Breast epithelium (tissue), 4 donors: ENCODE measurements around the gene KIF5B. TPM values are rescaled to one million over a fixed set of nuclear protein-coding genes. Genes with fewer than 3 reads are reported as not detected.
"Not testable (repeated sequence)": the region's sequence is repeated elsewhere in the genome, so short reads cannot be mapped to it uniquely, and the experiment has no call there.

Source experiments
- DNase-seq, 2 donors: peaks; one replicate each; pipeline ENCODE4 v3.0.0-alpha.2; 2019; ENCODE audit warnings: low spot score in 2 of 2
- H3K27ac ChIP-seq, 2 donors: fragments of 200-600 bp; sonication (generic) in 1 of 2; one replicate each; pipeline ENCODE4 v1.5.1; 2016 to 2019; ENCODE audit warnings: mild to moderate bottlenecking in 1 of 2
- H3K27me3 ChIP-seq, 2 donors: fragments of 200-600 bp; sonication (generic) in 1 of 2; one replicate each; pipeline versions ENCODE4 v1.5.1 to v1.6.0; 2017 to 2019; ENCODE audit warnings: control low read depth in 1 of 2, mild to moderate bottlenecking in 1 of 2
- H3K36me3 ChIP-seq: fragments of 200-600 bp; one replicate; pipeline ENCODE4 v1.5.1; 2019
- H3K4me1 ChIP-seq, 2 donors: fragments of 200-600 bp; sonication (generic); one replicate each; pipeline ENCODE4 v1.5.1; 2016 to 2019; ENCODE audit warnings: control low read depth in 1 of 2
- H3K4me3 ChIP-seq, 3 donors: fragments of 200-600 bp; sonication (generic); 1 replicate in 2 of 3; 2 replicates in 1 of 3; pipeline ENCODE4 v1.5.1; 2016 to 2019; ENCODE audit warnings: mild to moderate bottlenecking in 3 of 3, moderate library complexity in 2 of 3
- H3K9me3 ChIP-seq, 2 donors: fragments of 200-600 bp; sonication (generic) in 1 of 2; one replicate each; pipeline ENCODE4 v1.5.1; 2016 to 2019; ENCODE audit warnings: control low read depth in 1 of 2
- CTCF ChIP-seq, 3 donors: fragments of 450-650 bp; IDR thresholded peaks; one replicate each; pipeline ENCODE4 v1.5.1; 2016 to 2017; ENCODE audit warnings: antibody characterized with exemption in 3 of 3, mild to moderate bottlenecking in 3 of 3, moderate library complexity in 3 of 3
- POLR2A ChIP-seq: fragments of 450-650 bp; IDR thresholded peaks from one replicate; pipeline ENCODE4 v1.6.1; 2016; ENCODE audit warnings: antibody characterized with exemption, mild to moderate bottlenecking, moderate library complexity
- POLR2AphosphoS5 ChIP-seq, 3 donors: sonication (generic); formaldehyde crosslinking; IDR thresholded peaks; one replicate each; pipeline ENCODE4 v1.6.1; 2017; ENCODE audit warnings: antibody characterized with exemption in 3 of 3
- intact Hi-C: fragments of 100-400 bp; cut with DNase I; formaldehyde crosslinking; loops from one replicate; pipeline ENCODE4 v1.15.1; 2023; ENCODE audit warnings: low total_unique reads
- total RNA-seq, 3 donors: library from RNA; depleted of rRNA; stranded (reverse); fragments of >200 nt; gene quantifications; one replicate each; pipeline ENCODE4 v1.1.0, GENCODE V29; 2016

The KIF5B gene
- total RNA-seq, 3 donors from 2014 or later, result 104 to 115 (median 108) TPM

- DNase-seq, result no peak
- no peak overlapping the region for H3K4me3 ChIP-seq
- no peaks in the 10 kb centered on the region for H3K27me3 ChIP-seq
- H3K9me3 ChIP-seq, result no peaks in the 10 kb centered on the region
- H3K4me1 ChIP-seq, result no peaks in the 10 kb centered on the region
- H3K36me3 ChIP-seq, result no peaks in the 10 kb centered on the region
- no peak overlapping the region for H3K27ac ChIP-seq
- intact Hi-C loops, result no loop called here
- TF ChIP-seq CTCF (IDR thresholded peaks at IDR 0.05), result no peak
- TF ChIP-seq POLR2AphosphoS5 (IDR thresholded peaks at IDR 0.05), result no peak
- no peak for TF ChIP-seq POLR2A
These were observed 55.3 kb downstream of the KIF5B start for GRCh38 chr10:32000937-32001336.

- intact Hi-C loops, result no loop called here
- no peak for DNase-seq
- no peak overlapping the region for H3K4me3 ChIP-seq
- H3K9me3 ChIP-seq, result no peaks in the 10 kb centered on the region
- TF ChIP-seq CTCF (IDR thresholded peaks at IDR 0.05) (no peak), POLR2A (no peak), POLR2AphosphoS5 (IDR thresholded peaks at IDR 0.05) (no peak)
- H3K36me3 ChIP-seq, result no peaks in the 10 kb centered on the region
- H3K4me1 ChIP-seq, result no peaks in the 10 kb centered on the region
- no peak overlapping the region for H3K27ac ChIP-seq
- H3K27me3 ChIP-seq, result no peaks in the 10 kb centered on the region
These were observed 56.4 kb downstream of the KIF5B start for GRCh38 chr10:31999836-32000235.

GRCh38 chr10:31999070-31999660 lies 57.1 kb downstream of the KIF5B start:
- intact Hi-C loops, result no loop called here
- H3K27ac ChIP-seq, result no peak overlapping the region
- no peaks in the 10 kb centered on the region for H3K36me3 ChIP-seq
- DNase-seq, result no peak
- no peaks in the 10 kb centered on the region for H3K9me3 ChIP-seq
- H3K27me3 ChIP-seq, result no peaks in the 10 kb centered on the region
- no peaks in the 10 kb centered on the region for H3K4me1 ChIP-seq
- TF ChIP-seq POLR2A, result no peak
- TF ChIP-seq POLR2AphosphoS5 (IDR thresholded peaks at IDR 0.05), result no peak
- TF ChIP-seq CTCF (IDR thresholded peaks at IDR 0.05), result no peak
- no peak overlapping the region for H3K4me3 ChIP-seq

DNA sequence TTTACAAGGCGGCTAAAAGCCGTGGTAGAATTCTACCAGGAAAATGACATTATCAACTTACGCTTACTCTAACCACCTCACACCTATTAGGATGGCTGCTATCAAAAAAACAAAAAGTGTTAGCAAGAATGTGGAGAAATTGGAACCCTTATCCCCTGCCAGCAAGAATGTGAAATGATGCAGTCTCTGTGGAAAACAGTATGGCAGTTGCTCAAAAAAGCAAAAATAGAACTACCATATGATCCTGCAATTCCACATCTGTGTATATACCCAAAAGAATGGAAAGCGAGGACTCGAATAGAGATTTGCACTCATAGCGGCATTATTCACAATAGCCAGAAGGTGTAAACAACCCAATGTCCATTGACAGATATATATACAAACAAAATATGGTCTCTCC lies 61.3 kb downstream of the KIF5B start:
- TF ChIP-seq POLR2AphosphoS5 (IDR thresholded peaks at IDR 0.05) (no peak), POLR2A (no peak), CTCF (IDR thresholded peaks at IDR 0.05) (no peak)
- no peak for DNase-seq
- intact Hi-C loops, result no loop called here
- no peaks in the 10 kb centered on the region for H3K36me3 ChIP-seq
- no peaks in the 10 kb centered on the region for H3K9me3 ChIP-seq
- no peaks in the 10 kb centered on the region for H3K4me1 ChIP-seq
- H3K4me3 ChIP-seq, result no peak overlapping the region
- H3K27ac ChIP-seq, result no peak overlapping the region
- H3K27me3 ChIP-seq, result no peaks in the 10 kb centered on the region

DNA sequence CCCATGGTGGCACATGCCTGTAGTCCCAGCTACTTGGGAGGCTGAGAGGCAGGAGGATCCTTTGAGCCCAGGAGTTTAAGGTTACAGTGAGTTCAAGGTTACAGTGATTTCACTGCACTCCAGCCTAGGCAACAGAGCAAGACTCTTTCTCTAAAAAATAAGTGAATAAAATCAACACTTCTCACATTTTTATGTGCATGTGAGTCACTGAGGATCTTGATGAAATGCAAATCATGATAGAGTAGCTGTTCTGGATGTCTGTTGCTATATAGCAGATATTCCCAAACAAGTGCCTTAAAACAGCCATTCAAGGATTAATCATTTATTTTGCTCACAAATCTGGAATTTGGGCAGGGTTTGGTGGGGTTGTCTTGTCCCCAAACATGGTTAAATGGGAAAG lies 65.3 kb downstream of the KIF5B start:
- Histone ChIP-seq H3K27ac (no peak overlapping the region), H3K36me3 (no peaks in the 10 kb centered on the region), H3K4me3 (no peak overlapping the region), H3K4me1 (no peaks in the 10 kb centered on the region), H3K9me3 (no peaks in the 10 kb centered on the region), H3K27me3 (no peaks in the 10 kb centered on the region)
- no peak for DNase-seq
- intact Hi-C loops, result no loop called here
- TF ChIP-seq POLR2A, result no peak
- TF ChIP-seq POLR2AphosphoS5 (IDR thresholded peaks at IDR 0.05), result no peak
- no peak for TF ChIP-seq CTCF (IDR thresholded peaks at IDR 0.05)

DNA sequence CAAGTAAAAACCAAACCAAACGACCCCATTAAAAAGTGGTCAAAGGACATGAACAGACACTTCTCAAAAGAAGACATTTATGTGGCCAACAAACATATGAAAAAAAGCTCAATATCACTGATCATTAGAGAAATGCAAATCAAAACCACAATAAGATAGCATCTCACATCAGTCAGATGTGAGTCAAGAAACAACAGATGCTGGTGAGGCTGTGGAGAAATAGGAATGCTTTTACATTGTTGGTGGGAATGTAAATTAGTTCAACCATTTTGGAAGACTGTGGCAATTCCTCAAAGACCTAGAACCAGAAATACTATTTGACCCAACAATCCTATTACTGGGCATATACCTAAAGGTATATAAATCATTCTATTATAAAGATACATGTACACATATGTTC lies 68.4 kb downstream of the KIF5B start:
- H3K4me1 ChIP-seq, intact Hi-C loops, H3K27ac ChIP-seq, DNase-seq, H3K27me3 ChIP-seq, H3K9me3 ChIP-seq, H3K36me3 ChIP-seq, H3K4me3 ChIP-seq: not testable (repeated sequence)
